OCI-LY1 (cell line): ENCODE data around the gene CARMIL1.

Experiments
- H2AFZ ChIP-seq: fragments of 200-600 bp; sonication (generic), shearing (Covaris generic); 2 replicates; pipeline ENCODE4 v1.6.0; 2014; ENCODE audit warnings: antibody characterized with exemption, mild to moderate bottlenecking, low read length
- H3F3A ChIP-seq: fragments of 200-600 bp; sonication (generic), shearing (Covaris generic); 2 replicates; pipeline ENCODE4 v1.6.0; 2014; ENCODE audit warnings: mild to moderate bottlenecking, antibody characterized with exemption, low read length, moderate library complexity; ENCODE audit not compliant: insufficient read depth
- H3K27ac ChIP-seq: fragments of 200-600 bp; sonication (generic); 2 replicates; pipeline ENCODE4 v1.5.1; 2014; ENCODE audit warnings: low read length, mixed run types, mild to moderate bottlenecking, low read depth; ENCODE audit not compliant: poor library complexity, severe bottlenecking
- H3K27me3 ChIP-seq: fragments of 200-600 bp; sonication (generic); 2 replicates; pipeline ENCODE4 v1.6.0; 2014; ENCODE audit warnings: antibody characterized with exemption, mild to moderate bottlenecking, low read length, moderate library complexity; ENCODE audit not compliant: insufficient read depth
- H3K36me3 ChIP-seq: fragments of 200-600 bp; sonication (generic); 2 replicates; pipeline ENCODE4 v1.6.1; 2014; ENCODE audit warnings: mild to moderate bottlenecking, antibody characterized with exemption, low read length, moderate library complexity, mixed read lengths; ENCODE audit not compliant: insufficient read depth
- H3K4me1 ChIP-seq: fragments of 200-600 bp; sonication (generic); 2 replicates; pipeline ENCODE4 v1.5.1; 2014; ENCODE audit warnings: mild to moderate bottlenecking, low read length, moderate library complexity; ENCODE audit not compliant: insufficient read depth, severe bottlenecking
- H3K4me2 ChIP-seq: fragments of 200-600 bp; sonication (generic), shearing (Covaris generic); 2 replicates; pipeline ENCODE4 v1.6.1; 2014; ENCODE audit warnings: low read length
- H3K4me3 ChIP-seq: fragments of 200-600 bp; sonication (generic); 2 replicates; pipeline ENCODE4 v1.5.1; 2014; ENCODE audit warnings: low read length, low read depth, mild to moderate bottlenecking, mixed read lengths; ENCODE audit not compliant: poor library complexity, severe bottlenecking
- H3K79me2 ChIP-seq: fragments of 200-600 bp; shearing (Covaris generic); 2 replicates; pipeline ENCODE4 v1.6.1; 2016; ENCODE audit warnings: mixed run types, low read length, mixed read lengths; ENCODE audit not compliant: insufficient read depth
- H3K9ac ChIP-seq: fragments of 200-600 bp; sonication (generic), shearing (Covaris generic); 2 replicates; pipeline ENCODE4 v1.6.1; 2014; ENCODE audit warnings: mild to moderate bottlenecking, low read length, mixed read lengths
- H3K9me2 ChIP-seq: fragments of 200-600 bp; sonication (generic), shearing (Covaris generic); 2 replicates; pipeline ENCODE4 v1.6.1; 2014; ENCODE audit warnings: low read depth, mild to moderate bottlenecking, low read length, mixed read lengths
- H3K9me3 ChIP-seq: fragments of 200-600 bp; shearing (Covaris generic); 2 replicates; pipeline ENCODE4 v1.6.1; 2014; ENCODE audit warnings: low read length, mixed read lengths
- H4K20me1 ChIP-seq: fragments of 200-600 bp; sonication (generic), shearing (Covaris generic); 2 replicates; pipeline ENCODE4 v1.6.0; 2016; ENCODE audit warnings: mild to moderate bottlenecking, low read length; ENCODE audit not compliant: insufficient read depth
- CTCF ChIP-seq: fragments of 200-600 bp; sonication (generic), shearing (Covaris generic); IDR thresholded peaks from 2 replicates; pipeline ENCODE4 v1.5.1; 2017; ENCODE audit warnings: mild to moderate bottlenecking, antibody characterized with exemption, low read length, moderate library complexity, mixed read lengths
- EZH2 ChIP-seq: fragments of 200-600 bp; sonication (generic), shearing (Covaris generic); IDR thresholded peaks from 2 replicates; pipeline ENCODE4 v1.8.0; 2017; ENCODE audit warnings: borderline replicate concordance, mixed run types, mild to moderate bottlenecking, antibody characterized with exemption, low read length, moderate library complexity, mixed read lengths

The CARMIL1 gene

GRCh38 chr6:25547797-25548196, 268.6 kb downstream of the CARMIL1 start:
- Histone ChIP-seq H3K4me1 (no peaks in the 10 kb centered on the region), H2AFZ (no peak overlapping the region), H4K20me1 (no peaks in the 10 kb centered on the region), H3K4me3 (no peak overlapping the region), H3K9me3 (no peaks in the 10 kb centered on the region), H3K27me3 (no peaks in the 10 kb centered on the region), H3K27ac (no peak overlapping the region), H3K36me3 (no peaks in the 10 kb centered on the region; the same call in 1 of the 2 replicates), H3K4me2 (no peak overlapping the region), H3F3A (0 out of 2 replicates have a peak, but pooled peaks cover 4% of the 10 kb centered on the region), H3K9ac (no peak overlapping the region), H3K9me2 (no peaks in the 10 kb centered on the region), H3K79me2 (no peaks in the 10 kb centered on the region)
- TF ChIP-seq EZH2 = no peak
- TF ChIP-seq CTCF = no peak

GRCh38 chr6:25548451-25548850, 269.3 kb downstream of the CARMIL1 start:
- TF ChIP-seq CTCF (no peak), EZH2 (no peak)
- H3K4me1 ChIP-seq = no peaks in the 10 kb centered on the region
- H3K9me2 ChIP-seq = no peaks in the 10 kb centered on the region
- no peak overlapping the region for H3K9ac ChIP-seq
- H3K4me3 ChIP-seq = no peak overlapping the region
- 0 out of 2 replicates have a peak, but pooled peaks cover 4% of the 10 kb centered on the region for H3F3A ChIP-seq
- H2AFZ ChIP-seq = no peak overlapping the region
- H3K27me3 ChIP-seq = no peaks in the 10 kb centered on the region
- no peaks in the 10 kb centered on the region for H3K9me3 ChIP-seq
- peaks cover 4% of the 10 kb centered on the region; the same call in 1 of the 2 replicates for H3K36me3 ChIP-seq
- H4K20me1 ChIP-seq = no peaks in the 10 kb centered on the region
- no peak overlapping the region for H3K4me2 ChIP-seq
- H3K27ac ChIP-seq = no peak overlapping the region
- H3K79me2 ChIP-seq = no peaks in the 10 kb centered on the region

GRCh38 chr6:25550631-25551030, 271.5 kb downstream of the CARMIL1 start:
- H3K36me3 ChIP-seq = peaks cover 8% of the 10 kb centered on the region; the same call in 1 of the 2 replicates

More at GRCh38 chr6:25550631-25551030, 271.5 kb downstream of the CARMIL1 start:
- H3K9me3 ChIP-seq = no peaks in the 10 kb centered on the region
- no peaks in the 10 kb centered on the region for H3K27me3 ChIP-seq
- no peak overlapping the region for H3K4me2 ChIP-seq
- H2AFZ ChIP-seq = no peak overlapping the region
- H4K20me1 ChIP-seq = no peaks in the 10 kb centered on the region
- H3K79me2 ChIP-seq = no peaks in the 10 kb centered on the region
- H3K9ac ChIP-seq = no peak overlapping the region
- no peak overlapping the region for H3K27ac ChIP-seq
- no peaks in the 10 kb centered on the region for H3K9me2 ChIP-seq
- H3F3A ChIP-seq = peaks cover 7% of the 10 kb centered on the region; the same call in 1 of the 2 replicates
- no peaks in the 10 kb centered on the region for H3K4me1 ChIP-seq
- no peak overlapping the region for H3K4me3 ChIP-seq
- TF ChIP-seq EZH2 (no peak), CTCF (no peak)
